Astrocyte (in vitro differentiated cells and primary cell): Measurements from ENCODE around the gene TMEM119. TPM values are rescaled to one million over a fixed set of nuclear protein-coding genes. Genes with fewer than 3 reads are reported as not detected.

Experiments
- DNase-seq: peaks from one replicate; pipeline ENCODE4 v3.0.0-alpha.2; 2010; ENCODE audit warnings: low read depth
- FAIRE-seq: peaks from 2 replicates; lab custom pipeline; 2011; peaks lifted over from hg19 to GRCh38; lab: Jason Lieb, UNC
- H2AFZ ChIP-seq: 2 replicates; pipeline ENCODE4 v1.6.0; 2012; ENCODE audit warnings: low read depth, low read length, inconsistent platforms
- H3K27ac ChIP-seq: 2 replicates; pipeline ENCODE4 v1.5.1; 2011; ENCODE audit warnings: low read depth, low read length, inconsistent platforms
- H3K27me3 ChIP-seq: 2 replicates; pipeline ENCODE4 v1.6.0; 2011; ENCODE audit warnings: low read length, inconsistent platforms; ENCODE audit not compliant: insufficient read depth
- H3K36me3 ChIP-seq: 2 replicates; pipeline ENCODE4 v1.5.1; 2011; ENCODE audit warnings: low read length, inconsistent platforms; ENCODE audit not compliant: insufficient read depth
- H3K4me1 ChIP-seq: 2 replicates; pipeline ENCODE4 v1.5.1; 2011; ENCODE audit warnings: low read length, inconsistent platforms; ENCODE audit not compliant: insufficient read depth
- H3K4me2 ChIP-seq: 2 replicates; pipeline ENCODE4 v1.6.0; 2012; ENCODE audit warnings: low read length, inconsistent platforms
- H3K4me3 ChIP-seq: 2 replicates; pipeline ENCODE4 v1.5.1; 2011; ENCODE audit warnings: low read depth, mild to moderate bottlenecking, low read length, inconsistent platforms; ENCODE audit not compliant: insufficient read depth
- H3K79me2 ChIP-seq: 2 replicates; pipeline ENCODE4 v1.6.0; 2012; ENCODE audit warnings: mild to moderate bottlenecking, low read length, inconsistent platforms; ENCODE audit not compliant: insufficient read depth
- H3K9ac ChIP-seq: 2 replicates; pipeline ENCODE4 v1.6.0; 2012; ENCODE audit warnings: mild to moderate bottlenecking, low read length, inconsistent platforms
- H3K9me3 ChIP-seq: 2 replicates; pipeline ENCODE4 v1.5.1; 2012; ENCODE audit warnings: low read depth, mild to moderate bottlenecking, low read length, inconsistent platforms; ENCODE audit not compliant: insufficient read depth
- H4K20me1 ChIP-seq: 2 replicates; pipeline ENCODE4 v1.6.0; 2012; ENCODE audit warnings: low read length, inconsistent platforms; ENCODE audit not compliant: insufficient read depth
- H3K27ac Mint-ChIP-seq: one replicate; pipeline ENCODE4 v1.8.0; 2021; ENCODE audit warnings: mild to moderate bottlenecking, mixed read lengths; ENCODE audit not compliant: unreplicated experiment
- H3K27me3 Mint-ChIP-seq: one replicate; pipeline ENCODE4 v1.8.0; 2021; ENCODE audit warnings: low read depth, mixed read lengths; ENCODE audit not compliant: unreplicated experiment
- H3K36me3 Mint-ChIP-seq: one replicate; pipeline ENCODE4 v1.8.0; 2021; ENCODE audit warnings: low read depth, mixed read lengths; ENCODE audit not compliant: unreplicated experiment
- H3K4me1 Mint-ChIP-seq: one replicate; pipeline ENCODE4 v1.8.0; 2021; ENCODE audit warnings: low read depth, mixed read lengths; ENCODE audit not compliant: unreplicated experiment
- H3K4me3 Mint-ChIP-seq: one replicate; pipeline ENCODE4 v1.8.0; 2021; ENCODE audit warnings: mild to moderate bottlenecking, moderate library complexity, mixed read lengths; ENCODE audit not compliant: unreplicated experiment
- H3K9me3 Mint-ChIP-seq: one replicate; pipeline ENCODE4 v1.8.0; 2021; ENCODE audit warnings: mild to moderate bottlenecking, mixed read lengths; ENCODE audit not compliant: unreplicated experiment
- CTCF ChIP-seq: IDR thresholded peaks from 2 replicates; pipeline ENCODE4 v1.5.1; 2011; ENCODE audit warnings: low read depth, mild to moderate bottlenecking, inconsistent platforms, low read length, moderate library complexity; ENCODE audit not compliant: insufficient read depth
- EZH2 ChIP-seq: IDR thresholded peaks from 2 replicates; pipeline ENCODE4 v1.6.1; 2012; ENCODE audit warnings: mild to moderate bottlenecking, low read length, inconsistent platforms; ENCODE audit not compliant: insufficient read depth
- total RNA-seq: library from RNA; stranded (reverse); gene quantifications from 2 replicates; pipeline ENCODE4 v1.2.1, GENCODE V29; 2021

The TMEM119 gene
- total RNA-seq, 1 donor from 2014 or later: 0.91 TPM

DNA sequence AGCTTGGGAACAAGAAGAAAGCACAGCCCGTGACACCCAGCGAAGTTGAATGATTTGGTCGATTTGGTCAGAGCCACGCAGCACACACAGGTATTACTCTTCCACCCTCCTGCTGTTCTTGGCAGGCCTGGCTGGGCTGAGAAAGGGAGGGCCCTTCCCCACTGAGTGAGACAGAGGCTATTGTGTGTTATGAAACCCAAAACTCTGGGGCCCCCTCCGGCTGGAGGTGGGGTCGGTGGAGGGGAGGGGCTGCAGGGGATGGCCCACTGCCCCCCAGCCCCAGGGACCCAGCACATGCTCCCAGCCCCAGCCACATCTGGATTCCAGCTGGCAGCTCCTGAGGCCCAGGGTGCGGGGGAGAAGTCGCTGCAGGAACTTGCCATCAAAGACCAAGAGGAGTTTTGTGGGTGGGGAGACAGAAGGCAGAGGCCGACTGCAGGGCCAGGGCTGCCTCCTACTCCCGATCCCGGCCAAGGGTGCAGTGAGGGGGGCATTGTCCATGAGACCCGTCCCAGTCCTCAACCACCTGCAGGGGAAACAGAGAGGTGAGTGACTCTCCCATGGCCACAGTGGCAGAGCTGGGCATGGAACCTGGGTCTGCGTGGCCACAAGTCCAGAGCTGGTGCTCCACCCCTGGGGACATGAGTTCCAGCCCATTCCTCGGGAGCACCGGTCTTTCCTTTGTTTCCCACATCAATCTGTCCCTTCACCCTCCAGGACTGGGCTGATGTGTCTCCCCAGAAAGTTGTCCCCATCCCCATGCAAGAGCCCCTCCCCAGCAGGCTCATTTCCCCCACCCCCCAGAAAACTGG lies 8.7 kb downstream of the TMEM119 start:
- Mint-ChIP-seq H3K27ac (no peak overlapping the region), H3K4me3 (no peak overlapping the region), H3K36me3 (no peaks in the 10 kb centered on the region), H3K27me3 (peaks cover 5% of the 10 kb centered on the region), H3K9me3 (no peaks in the 10 kb centered on the region), H3K4me1 (peaks cover 8% of the 10 kb centered on the region)
- Histone ChIP-seq H3K4me2 (peak overlapping the region; percentile 24), H3K27me3 (no peaks in the 10 kb centered on the region), H3K9me3 (no peaks in the 10 kb centered on the region), H4K20me1 (no peaks in the 10 kb centered on the region), H3K4me1 (no peaks in the 10 kb centered on the region), H2AFZ (peak overlapping the region; percentile 2), H3K36me3 (no peaks in the 10 kb centered on the region), H3K79me2 (no peaks in the 10 kb centered on the region), H3K9ac (no peak overlapping the region), H3K4me3 (no peak overlapping the region), H3K27ac (no peak overlapping the region)
- TF ChIP-seq EZH2: no peak
- no peak for TF ChIP-seq CTCF
- FAIRE-seq: no peak
- peak; percentile 47 for DNase-seq

DNA sequence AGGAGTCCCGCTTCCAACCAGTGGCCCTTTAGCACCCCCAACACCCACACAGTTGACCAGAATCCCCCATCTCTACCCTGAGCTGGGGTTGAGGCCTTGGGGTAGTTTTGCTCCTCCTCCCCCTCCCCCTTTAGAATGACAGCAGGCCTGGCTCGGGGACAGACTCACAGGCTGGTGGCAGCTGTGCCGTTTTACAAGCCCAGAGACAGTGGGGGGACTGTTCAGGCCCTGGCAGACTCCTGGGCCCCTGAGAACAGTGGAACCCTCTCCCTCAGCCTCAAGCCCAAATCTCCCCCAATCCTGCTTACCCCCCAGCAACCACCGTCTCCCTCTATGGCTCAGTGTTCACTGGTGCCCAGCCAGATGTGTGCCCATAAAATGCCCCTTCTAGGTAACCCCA lies 10.1 kb downstream of the TMEM119 start:
- H2AFZ ChIP-seq: no peak overlapping the region
- no peak for FAIRE-seq

More for the DNA sequence above, 10.1 kb downstream of the TMEM119 start:
- TF ChIP-seq CTCF: no peak
- TF ChIP-seq EZH2: no peak
- no peak overlapping the region for H3K27ac Mint-ChIP-seq
- H3K36me3 Mint-ChIP-seq: no peaks in the 10 kb centered on the region
- H3K4me1 Mint-ChIP-seq: peaks cover 19% of the 10 kb centered on the region
- H3K4me2 ChIP-seq: no peak overlapping the region
- H3K4me3 ChIP-seq: no peak overlapping the region
- no peaks in the 10 kb centered on the region for H3K79me2 ChIP-seq
- H4K20me1 ChIP-seq: no peaks in the 10 kb centered on the region
- DNase-seq: no peak
- H3K9ac ChIP-seq: no peak overlapping the region
- H3K27ac ChIP-seq: no peak overlapping the region
- H3K9me3 Mint-ChIP-seq: no peaks in the 10 kb centered on the region
- peaks cover 5% of the 10 kb centered on the region for H3K27me3 Mint-ChIP-seq
- H3K4me1 ChIP-seq: no peaks in the 10 kb centered on the region
- no peaks in the 10 kb centered on the region for H3K9me3 ChIP-seq
- H3K27me3 ChIP-seq: no peaks in the 10 kb centered on the region
- H3K4me3 Mint-ChIP-seq: no peak overlapping the region
- H3K36me3 ChIP-seq: no peaks in the 10 kb centered on the region
